GM19239 (cell line): ENCODE measurements around the gene POLR3K.
A peak's percentile ranks its signal among the peaks of the same experiment; 100 is the strongest.
"Not testable (repeated sequence)": the region's sequence is repeated elsewhere in the genome, so short reads cannot be mapped to it uniquely, and the experiment has no call there.

Experiments
- DNase-seq: peaks from one replicate; pipeline ENCODE4 v3.0.0; 2011; ENCODE audit warnings: low spot score; ENCODE audit not compliant: insufficient read length
- FAIRE-seq: peaks from 2 replicates; lab custom pipeline; 2011; peaks lifted over from hg19 to GRCh38; lab: Jason Lieb, UNC

Gene POLR3K

DNA sequence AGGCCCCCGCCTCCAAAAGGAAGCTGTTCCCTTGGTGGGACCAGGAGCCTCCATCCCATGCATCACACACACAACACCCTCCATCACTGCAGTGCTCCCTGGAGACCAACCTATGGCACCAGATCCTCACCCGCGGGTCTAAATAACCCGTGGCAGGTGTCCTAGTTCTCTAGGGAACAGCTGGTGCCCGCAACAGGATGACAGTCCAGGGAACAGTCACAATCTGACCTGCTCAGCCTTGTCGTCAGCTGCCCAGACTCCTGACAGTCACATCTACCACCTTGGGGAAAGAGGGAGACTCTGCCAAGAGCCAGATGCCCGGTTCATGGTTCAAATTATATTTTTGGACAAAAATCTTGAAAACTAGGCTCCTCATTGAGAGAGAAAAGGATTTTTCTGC lies 22.8 kb downstream of the POLR3K start:
- DNase-seq, FAIRE-seq: not testable (repeated sequence)

DNA sequence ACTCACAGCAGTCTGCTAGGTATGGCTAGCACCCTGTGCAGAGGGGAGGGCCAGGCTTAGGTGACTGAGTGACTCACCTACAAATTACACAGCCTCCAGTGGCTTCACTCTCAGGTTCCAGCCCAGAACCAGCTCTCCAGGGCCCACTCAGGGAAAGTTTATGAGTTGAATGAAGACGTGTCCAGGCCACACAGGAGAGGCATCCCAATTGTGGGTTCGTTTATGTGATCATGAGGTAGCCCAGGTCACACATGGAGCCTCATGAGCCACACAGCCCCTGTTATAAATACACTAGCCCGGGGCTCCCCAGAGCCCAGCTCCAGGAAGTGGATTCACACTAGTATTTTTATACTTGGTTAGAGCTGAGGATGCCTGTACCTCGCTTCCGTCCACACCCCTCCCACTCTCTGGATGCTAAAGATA lies 27.5 kb downstream of the POLR3K start:
- FAIRE-seq, result peak; percentile 86
- DNase-seq, result not testable (repeated sequence)

DNA sequence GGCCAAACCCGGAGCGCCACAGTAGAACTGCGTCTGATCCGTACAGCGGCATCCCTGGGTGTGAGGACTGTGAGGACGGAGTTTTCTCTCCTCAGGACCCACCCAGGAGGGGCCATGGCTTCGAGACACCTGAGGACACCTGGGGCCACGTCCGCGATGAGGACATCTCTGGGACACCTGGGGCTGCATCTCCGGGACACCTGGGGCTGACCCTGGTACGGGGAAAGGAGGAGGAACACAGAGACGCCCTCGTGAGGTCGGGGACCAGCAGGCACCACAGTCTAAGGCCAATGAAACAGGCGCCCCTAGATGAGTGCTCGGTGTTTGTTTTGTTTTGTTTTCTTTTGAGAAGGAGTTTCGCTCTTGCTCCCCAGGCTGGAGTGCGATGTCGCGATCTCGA lies 29.3 kb downstream of the POLR3K start:
- FAIRE-seq, DNase-seq: not testable (repeated sequence)

DNA sequence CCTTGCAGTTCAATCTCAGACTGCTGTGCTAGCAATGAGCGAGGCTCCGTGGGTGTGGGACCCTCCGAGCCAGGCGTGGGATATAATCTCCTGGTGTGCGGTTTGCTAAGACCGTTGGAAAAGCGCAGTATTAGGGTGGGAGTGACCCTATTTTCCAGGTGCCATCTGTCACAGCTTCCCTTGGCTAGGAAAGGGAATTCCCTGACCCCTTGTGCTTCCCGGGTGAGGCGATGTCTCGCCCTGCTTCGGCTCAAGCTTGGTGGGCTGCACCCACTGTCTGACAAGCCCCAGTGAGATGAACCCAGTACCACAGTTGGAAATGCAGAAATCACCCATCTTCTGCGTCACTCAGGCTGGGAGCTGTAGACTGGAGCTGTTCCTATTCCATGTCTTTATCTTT lies 32.5 kb downstream of the POLR3K start:
- FAIRE-seq, DNase-seq: not testable (repeated sequence)

DNA sequence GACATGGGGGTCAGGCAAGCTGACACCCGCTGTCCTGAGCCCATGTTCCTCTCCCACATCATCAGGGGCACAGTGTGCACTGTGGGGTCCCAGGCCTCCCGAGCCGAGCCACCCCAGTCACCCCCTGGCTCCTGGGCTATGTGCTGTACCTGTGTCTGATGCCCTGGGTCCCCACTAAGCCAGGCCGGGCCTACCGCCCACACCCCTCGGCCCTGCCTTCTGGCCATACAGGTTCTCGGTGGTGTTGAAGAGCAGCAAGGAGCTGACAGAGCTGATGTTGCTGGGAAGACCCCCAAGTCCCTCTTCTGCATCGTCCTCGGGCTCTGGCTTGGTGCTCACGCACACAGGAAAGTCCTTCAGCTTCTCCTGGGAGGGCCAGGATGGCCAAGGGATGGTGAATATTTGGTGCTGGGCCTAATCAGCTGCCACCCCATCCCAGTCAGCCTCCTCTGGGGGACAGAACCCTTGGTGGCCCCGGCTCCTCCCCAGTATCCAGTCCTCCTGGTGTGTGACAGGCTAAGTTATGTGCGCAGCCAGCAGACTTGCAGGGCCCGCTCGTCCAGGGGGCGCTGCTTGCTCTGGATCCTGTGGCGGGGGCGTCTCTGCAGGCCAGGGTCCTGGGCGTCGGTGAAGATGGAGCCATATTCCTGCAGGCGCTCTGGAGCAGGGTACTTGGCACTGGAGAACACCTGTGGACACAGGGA lies 36.2 kb downstream of the POLR3K start:
- not testable (repeated sequence) for FAIRE-seq, DNase-seq

GRCh38 chr16:10772-11171 lies 42.6 kb downstream of the POLR3K start:
- not testable (repeated sequence) for FAIRE-seq, DNase-seq

DNA sequence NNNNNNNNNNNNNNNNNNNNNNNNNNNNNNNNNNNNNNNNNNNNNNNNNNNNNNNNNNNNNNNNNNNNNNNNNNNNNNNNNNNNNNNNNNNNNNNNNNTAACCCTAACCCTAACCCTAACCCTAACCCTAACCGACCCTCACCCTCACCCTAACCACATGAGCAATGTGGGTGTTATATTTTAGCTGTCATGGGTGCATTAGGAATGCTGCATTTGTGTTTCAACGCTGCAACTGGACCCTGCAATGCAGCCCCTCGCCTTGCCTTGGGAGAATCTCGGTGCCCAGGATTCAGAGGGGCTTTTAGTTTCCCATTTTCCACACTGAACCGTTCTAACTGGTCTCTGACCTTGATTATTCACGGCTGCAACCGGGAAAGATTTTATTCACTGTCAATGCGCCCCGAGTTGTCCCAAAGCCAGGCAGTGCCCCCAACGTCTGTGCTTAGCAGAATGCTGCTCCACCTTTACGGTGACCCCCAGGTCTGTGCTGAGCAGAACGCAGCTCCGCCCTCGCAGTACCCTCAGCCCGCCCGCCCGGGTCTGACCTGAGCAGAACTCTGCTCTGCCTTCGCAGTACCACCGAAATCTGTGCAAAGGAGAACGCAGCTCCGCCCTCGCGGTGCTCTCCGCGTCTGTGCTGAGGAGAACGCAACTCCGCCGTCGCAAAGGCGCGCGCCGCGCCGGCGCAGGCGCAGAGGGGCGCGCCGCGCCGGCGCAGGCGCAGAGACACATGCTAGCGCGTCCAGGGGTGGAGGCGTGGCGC lies 43.3 kb downstream of the POLR3K start:
- no peak for FAIRE-seq

More for the DNA sequence above, 43.3 kb downstream of the POLR3K start:
- no peak for DNase-seq
